RWPE1 (cell line): Measurements from ENCODE around the gene SKA1.

Source experiments
- CTCF ChIA-PET: fragments of 350-600 bp; sonication (Branson Sonifier 250); formaldehyde crosslinking; extraction: SDS; loops from one replicate; lab custom pipeline; 2021; lab: Yijun Ruan, JAX
- POLR2A ChIA-PET: fragments of 400-600 bp; formaldehyde crosslinking; extraction: SDS; loops from one replicate; lab custom pipeline; 2020; ENCODE audit warnings: antibody characterized with exemption; ENCODE audit not compliant: low non-redundant PET; lab: Yijun Ruan, JAX
- DNase-seq: peaks from one replicate; pipeline ENCODE4 v3.0.0; 2012; ENCODE audit warnings: low spot score
- H3K27ac ChIP-seq: fragments of 450-650 bp; 2 replicates; pipeline ENCODE4 v1.5.1; 2017
- CTCF ChIP-seq: fragments of 450-650 bp; conservative IDR thresholded peaks from 2 replicates; pipeline ENCODE4 v1.5.1; 2017; ENCODE audit warnings: low read depth, mild to moderate bottlenecking

Gene SKA1

GRCh38 chr18:50439460-50440015, 64.7 kb downstream of the SKA1 start:
- CTCF ChIA-PET, result no interaction called here
- no peak for TF ChIP-seq CTCF
- H3K27ac ChIP-seq, result no peak overlapping the region
- POLR2A ChIA-PET, result no interaction called here
- no peak for DNase-seq

GRCh38 chr18:50441016-50441415, 66.2 kb downstream of the SKA1 start:
- DNase-seq, result no peak
- POLR2A ChIA-PET, result no interaction called here
- no peak overlapping the region for H3K27ac ChIP-seq
- TF ChIP-seq CTCF, result no peak
- CTCF ChIA-PET, result no interaction called here

GRCh38 chr18:50441501-50441900, 66.7 kb downstream of the SKA1 start:
- no peak for DNase-seq
- no peak overlapping the region for H3K27ac ChIP-seq
- CTCF ChIA-PET, result no interaction called here
- TF ChIP-seq CTCF, result no peak
- POLR2A ChIA-PET, result no interaction called here
